HG03159 (cell line): Measurements from ENCODE around the gene NPW.
"Not testable (repeated sequence)": the region's sequence is repeated elsewhere in the genome, so short reads cannot be mapped to it uniquely, and the experiment has no call there.

Experiments used
- ATAC-seq: cut with Tn5 transposase; IDR thresholded peaks from one replicate; pipeline ENCODE4 v1.9.1; 2021; ENCODE audit warnings: mild to moderate bottlenecking, moderate library complexity; ENCODE audit not compliant: unreplicated experiment

Gene NPW

DNA sequence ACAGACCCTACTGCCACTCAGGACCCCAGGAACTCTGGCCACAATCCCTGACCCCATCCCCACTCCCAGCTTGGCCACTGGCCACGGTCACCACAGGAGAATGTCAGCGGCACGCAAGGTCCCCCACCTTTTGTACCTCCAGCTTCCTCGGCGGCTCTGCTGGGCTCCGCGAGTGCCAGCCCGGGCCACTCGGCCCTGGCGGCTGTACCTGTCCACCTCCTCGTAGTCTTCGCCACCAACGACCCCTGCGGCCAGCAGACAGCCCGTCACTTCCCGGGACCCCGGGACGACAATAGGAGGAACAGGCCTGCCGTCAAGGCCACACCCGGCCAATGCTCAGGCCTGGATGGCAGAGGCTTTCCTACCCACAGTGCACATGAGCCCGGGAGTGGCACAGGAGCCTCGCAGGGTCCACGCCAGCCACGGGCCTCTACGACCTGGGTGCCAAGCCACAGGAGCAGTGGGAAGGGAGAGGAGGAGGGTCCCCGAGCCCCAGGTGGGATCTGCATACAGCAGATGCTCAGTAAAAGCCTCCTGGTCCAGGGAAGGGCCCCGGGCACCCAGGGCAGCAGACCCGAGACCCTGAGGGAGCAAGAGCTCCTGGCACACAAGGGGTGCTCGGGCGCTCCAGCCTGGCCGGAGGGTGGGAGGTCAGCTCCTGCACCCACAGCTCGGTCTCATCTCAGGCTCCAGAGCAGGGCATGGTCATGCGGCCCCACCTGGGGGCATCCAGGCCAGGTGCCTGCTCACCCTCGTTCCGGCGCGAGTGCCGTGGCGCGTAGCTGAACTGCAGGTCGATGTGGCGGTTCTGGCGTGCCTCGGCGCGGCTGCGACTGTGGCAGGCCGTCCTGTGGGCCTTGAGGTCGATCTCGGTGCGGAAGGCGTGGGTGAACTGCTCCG, 17.9 kb upstream of the NPW start:
- no peak for ATAC-seq

DNA sequence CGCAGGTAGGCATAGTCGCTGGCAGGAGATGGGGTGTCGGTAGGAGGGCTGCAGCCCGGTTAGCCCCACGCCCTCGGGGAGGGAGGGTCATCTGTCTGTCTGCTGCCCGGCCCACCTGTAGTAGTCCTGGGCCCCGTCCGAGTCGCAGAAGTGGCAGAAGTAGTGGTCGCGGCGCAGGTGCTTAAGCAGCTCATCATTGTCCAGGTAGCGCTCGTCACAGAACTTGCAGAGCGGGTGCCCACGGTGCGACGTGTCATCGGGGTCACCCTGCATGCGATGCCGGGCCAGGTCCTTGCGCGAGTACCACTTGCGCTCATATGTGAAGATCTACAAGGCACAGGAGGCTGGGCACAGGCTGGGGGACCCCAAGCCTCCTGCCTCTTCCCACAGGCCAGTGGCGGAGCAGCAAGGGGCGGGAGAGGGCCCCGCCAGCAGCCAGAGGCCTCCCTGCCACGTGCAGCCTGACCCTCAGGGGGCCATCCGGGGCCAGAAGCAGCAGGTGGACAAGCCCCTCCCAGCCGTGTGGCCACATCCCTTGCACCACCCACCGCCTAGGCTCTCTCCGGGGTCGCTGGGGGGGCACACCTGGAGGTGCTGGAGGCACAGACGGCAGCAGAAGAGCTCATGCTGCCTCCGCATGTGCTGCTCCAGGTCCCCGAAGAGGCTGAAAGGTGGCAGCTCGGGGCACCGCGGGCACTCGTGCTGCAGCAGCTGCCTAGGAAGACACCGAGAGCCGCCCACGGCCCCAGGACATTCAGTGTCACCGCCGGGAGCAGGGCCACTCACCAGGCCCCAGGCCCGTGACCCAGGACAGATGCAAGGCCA, 17.0 kb upstream of the NPW start:
- no peak for ATAC-seq

DNA sequence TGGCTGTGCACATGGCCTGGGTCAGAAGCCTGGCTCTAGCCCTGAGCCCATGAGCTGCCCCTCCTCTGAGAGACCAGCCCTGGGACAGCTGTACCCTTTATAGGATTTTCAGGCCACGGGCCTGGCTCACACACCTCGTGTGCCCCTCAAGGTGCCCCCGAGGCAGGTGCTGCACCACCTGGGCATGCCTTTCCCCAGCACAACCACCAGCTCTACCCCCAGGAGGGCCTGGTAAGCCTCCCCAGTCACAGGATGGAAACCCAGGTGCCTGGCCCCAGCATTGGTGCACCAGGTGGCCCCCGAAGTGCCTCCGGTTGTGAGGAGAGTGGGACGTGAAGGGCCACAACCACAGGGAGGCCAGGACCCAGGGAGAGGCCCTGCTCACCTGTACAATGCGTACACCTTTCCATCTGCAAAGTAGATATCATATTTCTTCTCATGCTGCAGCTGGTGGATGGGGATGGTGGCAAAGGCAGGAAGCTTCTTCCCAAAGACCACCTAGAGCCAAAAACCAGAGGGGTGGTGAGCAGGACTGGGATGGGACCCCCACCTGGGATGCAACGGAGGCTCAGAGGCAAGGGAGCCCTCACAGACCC, 16.3 kb upstream of the NPW start:
- ATAC-seq: no peak

DNA sequence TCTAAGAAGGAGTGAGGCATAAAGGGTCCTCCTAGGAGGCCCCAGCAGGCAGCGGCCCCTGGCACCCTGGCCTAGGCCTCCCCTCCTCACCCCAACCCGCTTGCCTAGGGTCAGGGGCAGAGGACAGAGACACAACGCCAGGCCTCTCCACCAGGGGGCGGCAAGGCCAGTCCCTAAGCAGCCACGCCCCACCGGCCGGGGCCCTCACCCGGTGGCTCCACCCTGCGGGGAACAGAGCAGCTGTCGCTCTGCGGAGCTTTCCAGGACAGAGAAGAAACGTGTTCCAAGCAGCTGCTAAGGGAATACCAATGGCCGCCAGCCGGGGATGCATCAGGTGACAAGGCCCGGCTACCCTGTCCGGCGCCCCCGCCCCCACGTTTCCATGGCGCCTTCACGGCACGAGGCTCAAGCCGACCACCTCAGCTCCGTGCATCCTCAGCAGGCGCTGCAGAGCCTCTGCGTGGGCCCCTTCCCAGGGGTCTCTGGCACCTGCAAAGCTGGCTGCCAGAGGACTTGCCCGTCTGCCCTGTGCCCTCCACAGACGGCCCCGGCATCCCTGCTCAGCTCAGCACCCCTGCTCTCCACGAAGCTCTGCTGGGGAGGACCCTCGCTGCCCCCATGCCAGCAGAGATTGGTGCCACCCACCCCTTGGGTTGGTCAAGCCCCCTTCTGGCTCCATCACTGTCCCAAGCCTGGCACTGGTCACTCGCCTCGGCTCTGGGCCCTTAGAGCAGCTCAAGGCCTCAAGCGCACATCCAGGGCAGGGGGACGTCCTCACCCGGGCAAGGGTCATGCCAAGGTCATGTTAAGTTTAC, 15.6 kb upstream of the NPW start:
- peak; percentile 64 for ATAC-seq

DNA sequence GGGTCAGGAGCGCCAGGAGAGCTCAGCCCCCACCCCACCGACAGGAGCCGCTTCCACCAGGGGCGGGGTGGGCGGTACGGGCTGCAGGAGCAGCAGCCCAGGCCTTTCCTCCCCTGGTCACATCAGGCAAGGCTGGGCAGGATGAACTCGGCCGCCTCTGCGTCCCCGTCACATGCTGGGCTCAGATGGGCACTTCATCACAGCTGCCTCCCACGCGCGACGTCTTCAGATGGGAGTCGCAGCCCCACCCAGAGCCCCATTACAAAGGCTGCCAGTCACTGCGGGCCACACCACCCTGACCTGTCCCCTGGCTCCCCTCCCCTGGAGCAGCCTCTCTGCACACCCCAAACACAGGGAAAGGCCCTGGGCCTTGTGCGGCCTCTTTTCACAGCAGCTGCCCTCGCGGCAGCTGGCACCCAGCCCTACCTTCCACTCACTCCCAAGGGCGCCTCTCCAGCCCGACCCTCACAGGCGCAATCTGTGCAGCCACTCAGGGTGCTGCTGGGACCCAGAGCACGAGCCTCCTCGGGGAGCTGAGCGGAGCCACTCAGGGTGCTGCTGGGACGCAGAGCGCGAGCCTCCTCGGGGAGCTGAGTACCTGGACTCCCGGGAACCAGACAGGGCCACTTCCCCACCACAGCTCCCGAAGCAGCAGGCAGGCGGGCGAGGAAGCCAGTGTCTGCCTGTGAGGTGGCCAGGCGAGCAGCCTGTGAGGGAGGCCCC, 14.6 kb upstream of the NPW start:
- no peak for ATAC-seq

DNA sequence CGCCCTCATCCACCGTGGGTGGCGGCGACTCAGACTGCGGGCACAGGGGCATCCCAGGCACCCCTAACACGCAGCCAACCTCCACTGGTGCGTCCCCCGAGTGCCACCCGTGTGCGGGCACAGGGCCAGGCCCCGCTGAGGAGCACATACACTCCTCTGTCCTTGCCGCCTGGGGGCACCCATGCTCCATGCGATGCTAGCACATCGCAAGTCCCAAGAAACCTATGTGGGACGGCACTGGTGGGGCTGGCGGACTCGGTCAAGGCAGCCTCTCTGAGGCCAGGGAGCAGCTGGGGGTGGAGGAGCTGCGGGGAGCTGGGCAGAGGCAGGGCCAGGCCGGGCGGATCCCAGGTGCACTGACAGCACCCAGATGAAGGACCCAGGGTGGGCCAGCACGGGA, 13.9 kb upstream of the NPW start:
- ATAC-seq: no peak

DNA sequence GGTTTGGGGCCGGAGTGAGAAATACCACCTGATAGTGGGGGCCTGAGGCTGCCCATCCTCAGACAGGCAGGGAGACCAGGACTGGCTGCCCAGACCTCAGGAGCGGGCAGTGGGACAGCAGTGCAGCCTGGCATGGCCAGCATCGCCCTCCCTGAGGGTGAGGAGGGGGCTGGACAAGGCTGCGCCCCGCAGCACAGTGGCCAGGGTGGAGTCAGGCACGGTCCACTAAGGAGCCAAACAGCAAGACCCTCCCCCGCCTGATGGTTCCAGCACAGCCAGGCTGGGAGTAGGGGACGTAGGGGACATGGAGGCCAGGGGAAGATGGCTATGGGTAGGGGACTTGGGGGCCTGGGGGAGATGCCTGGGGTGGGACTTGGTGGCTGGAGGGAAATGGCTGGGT, 13.3 kb upstream of the NPW start:
- ATAC-seq: no peak

DNA sequence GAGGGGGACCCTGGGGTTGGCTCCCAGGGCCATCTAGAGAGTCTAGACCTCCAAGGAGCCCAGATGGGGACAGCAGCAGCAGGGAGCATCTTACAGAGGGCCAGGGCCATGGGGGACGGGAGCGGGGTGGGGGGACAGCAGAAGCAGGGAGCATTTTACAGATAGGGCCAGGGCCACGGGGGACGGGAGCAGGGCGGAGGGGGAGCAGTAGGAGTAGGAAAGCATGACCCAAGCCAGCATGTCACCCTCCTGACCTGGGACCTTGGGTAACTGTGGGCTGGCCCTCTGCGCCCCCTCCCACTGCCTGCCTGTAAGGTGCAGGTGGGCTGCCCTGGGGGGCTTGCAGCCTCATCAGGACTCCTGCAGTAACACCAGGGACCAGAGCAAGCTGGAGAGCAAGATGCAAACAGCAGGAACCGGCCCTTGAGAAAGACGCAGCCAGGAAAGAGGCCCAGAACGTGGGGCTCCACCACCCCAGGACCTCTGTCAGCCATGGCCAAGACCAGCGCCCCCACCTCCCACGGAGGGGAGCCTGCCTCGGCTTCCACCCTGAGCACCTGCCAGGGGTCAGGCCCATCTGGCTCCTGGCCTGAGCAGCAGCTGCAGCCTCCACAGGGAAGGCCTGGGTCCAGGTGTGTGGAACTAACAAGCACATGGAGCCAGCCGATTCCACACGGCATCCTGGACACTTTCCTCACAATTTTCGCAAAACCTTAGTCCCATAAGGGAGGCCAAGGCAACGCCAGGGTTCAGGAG, 12.3 kb upstream of the NPW start:
- ATAC-seq: no peak

DNA sequence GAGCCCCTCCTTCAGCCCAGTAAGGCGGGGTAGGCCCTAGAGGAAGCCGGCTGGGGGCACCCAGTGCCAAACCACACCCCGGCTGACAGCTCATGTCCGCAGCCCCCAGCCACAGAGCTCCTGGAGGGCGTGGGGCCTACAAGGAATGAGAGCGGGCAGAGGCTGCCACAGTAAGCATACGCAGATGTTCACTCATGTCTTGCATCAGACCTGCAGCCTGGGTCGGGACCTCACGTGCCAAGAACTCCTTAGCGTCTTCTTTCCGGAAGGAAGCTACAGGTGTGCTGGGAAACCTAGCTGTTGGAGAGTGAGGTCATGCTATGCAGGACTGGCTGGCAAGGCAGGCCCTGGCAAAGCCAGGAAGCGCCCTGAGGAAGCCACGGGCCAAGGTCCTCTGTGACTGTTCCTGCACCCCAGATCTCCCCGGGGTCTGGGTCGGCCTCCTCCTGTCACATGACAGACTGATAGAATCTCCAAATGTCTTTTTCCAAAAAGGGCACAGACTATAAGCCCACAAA, 11.5 kb upstream of the NPW start:
- ATAC-seq: no peak

DNA sequence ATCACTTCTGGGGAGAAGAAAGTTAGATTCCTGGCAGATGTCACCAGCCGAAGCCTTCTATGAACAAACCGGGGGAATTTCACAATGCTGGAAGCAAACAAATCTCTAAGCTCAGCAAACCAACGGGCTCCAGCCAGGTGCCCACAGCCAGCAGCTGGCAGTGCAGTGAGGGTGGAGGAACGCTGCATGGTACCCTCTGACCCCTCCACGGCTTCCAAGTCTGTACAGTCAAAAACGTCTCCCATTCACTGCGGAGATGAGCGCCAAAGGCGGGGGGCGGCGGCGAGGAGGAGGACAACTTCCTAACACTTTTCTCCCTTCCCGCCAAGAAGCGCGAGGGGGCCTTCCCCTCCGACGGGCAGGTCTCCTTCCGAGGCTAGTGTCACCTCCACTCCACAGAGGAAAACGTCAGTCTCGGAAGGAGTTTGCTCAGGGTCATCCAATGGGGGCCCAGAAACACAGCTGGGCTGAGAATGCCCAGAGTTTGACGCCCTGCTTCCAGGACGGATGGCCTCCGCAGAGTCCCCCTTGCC, 10.9 kb upstream of the NPW start:
- ATAC-seq: no peak

DNA sequence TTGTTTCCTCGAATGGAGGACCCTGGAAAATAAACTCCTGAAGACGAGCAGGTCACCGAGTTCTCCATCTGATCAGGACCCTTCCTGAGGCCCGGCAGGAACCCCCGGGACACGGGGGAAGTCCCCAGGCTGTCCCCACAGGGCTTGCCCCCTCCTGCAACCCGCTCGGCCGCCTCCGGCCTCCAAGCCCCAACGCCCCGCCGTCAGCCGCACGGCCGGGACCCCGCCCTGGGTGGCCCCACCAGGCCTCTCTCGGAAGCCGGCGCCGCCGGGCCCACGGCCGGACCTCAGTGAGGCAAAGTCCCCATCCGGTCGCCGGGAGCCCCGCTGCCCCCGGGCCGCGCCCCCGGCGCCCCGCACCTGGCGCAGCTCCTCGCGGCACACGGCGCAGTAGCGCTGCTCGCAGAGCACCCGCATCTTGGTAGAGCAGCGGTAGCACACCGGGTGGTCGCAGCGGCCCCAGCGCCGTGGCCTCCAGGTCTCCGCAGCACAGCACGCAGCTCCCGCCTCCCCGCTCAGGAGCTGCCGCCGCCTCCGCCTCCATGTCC, 10.3 kb upstream of the NPW start:
- peak; percentile 33 for ATAC-seq

DNA sequence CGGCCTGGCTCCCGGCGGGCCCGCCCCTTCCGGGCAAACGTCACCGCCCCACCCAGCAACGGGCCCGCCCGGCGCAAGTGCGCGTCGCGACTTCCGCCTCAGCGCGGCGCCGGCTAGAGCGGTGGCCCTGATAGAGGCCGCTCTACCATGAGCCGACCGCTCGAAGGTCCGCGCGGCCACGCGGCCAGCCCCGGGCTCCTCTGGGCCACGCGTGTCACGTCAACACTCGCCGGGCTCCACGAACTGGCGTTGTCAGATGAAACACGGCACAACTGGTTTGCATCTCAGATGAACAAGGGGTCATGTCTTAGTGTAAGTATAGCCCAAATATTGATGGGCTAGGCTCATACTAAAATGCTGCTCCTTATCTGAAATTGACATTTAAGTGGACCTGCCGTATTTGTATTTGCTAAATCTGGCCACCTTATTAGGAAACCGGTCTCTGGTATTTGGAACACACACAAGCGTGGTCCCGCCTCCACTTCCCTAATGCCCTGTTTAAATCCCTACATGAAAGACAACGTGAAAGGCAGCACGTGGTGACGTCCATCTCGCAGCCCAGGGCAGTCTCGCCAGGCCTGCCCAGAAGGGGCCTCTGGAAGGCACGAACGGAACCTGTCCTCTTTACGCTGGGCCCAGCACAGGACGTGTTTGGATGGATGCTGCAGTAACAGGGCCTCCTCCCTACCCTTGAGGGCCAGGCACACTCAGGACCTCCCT, 9.6 kb upstream of the NPW start, which contains the start of gene ZNF598:
ZNF598 (minus strand) TSS at position 31 of the 720 bp plus-strand sequence.
- peak; percentile 74 for ATAC-seq

DNA sequence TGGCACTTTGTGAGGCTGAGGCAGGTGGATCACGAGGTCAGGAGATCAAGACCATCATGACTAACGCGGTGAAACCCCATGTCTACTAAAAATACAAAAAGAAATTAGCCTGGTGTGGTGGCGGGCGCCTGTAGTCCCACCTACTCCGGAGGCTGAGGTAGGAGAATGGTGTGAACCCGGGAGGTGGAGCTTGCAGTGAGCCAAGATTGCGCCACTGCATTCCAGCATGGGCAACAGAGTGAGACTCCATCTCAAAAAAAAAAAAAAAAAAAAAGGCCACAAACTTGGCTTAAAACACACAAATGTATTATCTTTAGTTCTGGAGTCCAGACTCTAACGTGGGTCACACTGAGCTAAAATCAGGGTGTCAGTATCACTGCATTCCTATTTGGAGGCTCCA, 7.9 kb upstream of the NPW start:
- ATAC-seq: not testable (repeated sequence)

DNA sequence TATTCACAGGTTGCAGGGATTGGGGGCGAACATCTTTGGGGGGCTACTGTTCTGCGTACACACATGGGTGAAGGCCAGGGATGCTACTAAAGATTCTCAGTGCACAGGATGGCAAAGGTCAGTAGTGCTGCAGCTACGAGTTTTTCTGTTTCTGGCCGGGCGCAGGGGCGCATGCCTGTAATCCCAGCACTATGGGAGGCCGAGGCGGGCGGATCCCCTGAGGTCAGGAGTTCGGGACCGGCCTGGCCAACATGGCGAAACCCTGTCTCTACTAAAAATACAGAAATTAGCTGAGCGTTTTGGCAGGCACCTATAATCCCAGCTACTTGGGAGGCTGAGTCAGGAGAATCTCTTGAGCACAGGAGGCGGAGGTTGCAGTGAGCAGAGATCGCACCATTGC, 6.1 kb upstream of the NPW start:
- no peak for ATAC-seq

DNA sequence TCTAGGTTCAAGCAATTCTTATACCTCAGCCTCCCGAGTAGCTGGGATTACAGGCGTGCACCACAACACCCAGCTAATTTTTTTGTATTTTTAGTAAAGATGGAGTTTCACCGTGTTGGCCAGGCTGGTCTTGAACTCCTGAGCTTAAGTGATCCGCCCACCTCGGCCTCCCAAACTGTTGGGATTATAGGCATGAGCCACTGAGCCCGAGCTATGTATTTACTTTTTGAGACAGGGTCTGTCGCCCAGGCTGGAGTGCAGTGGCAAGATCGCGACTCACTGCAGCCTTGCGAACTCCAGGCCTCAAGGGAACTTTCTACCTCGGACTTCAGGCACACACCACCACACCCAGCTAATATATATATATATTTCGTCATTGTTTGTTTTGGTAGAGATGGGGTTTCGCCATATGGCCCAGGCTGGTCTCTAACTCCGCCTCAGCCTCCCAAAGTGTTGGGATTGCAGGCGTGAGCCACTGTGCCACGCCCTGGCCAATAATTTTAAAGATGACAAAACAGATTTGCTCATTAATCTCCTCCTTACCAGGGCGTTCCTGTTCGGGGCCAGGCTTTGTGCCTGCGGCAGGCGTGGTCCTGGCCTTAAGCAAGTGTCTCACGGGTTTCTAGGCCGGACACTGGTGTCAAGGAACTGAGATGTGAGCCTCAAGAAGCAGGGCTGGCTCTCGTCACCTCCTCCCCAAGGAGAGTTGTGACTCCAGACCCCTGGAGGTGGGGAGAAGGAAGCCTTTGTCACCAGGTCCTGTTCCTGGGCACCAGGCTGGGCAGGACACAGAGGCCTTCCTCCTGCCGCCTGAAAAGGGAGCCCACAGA, 4.3 kb upstream of the NPW start:
- ATAC-seq: no peak

DNA sequence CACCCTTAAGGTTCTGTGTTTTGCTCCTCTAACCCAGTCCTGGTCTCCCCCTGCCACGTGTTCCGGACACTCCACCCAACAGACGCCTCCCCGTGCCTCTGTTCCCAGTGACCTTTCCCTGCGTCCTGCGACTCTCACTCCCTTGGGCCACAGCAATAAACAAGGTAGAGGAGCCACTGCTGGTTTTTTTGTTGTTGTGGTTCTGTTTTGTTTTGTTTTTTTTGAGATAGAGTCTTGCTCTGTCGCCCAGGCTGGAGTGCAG, 3.7 kb upstream of the NPW start:
- no peak for ATAC-seq

DNA sequence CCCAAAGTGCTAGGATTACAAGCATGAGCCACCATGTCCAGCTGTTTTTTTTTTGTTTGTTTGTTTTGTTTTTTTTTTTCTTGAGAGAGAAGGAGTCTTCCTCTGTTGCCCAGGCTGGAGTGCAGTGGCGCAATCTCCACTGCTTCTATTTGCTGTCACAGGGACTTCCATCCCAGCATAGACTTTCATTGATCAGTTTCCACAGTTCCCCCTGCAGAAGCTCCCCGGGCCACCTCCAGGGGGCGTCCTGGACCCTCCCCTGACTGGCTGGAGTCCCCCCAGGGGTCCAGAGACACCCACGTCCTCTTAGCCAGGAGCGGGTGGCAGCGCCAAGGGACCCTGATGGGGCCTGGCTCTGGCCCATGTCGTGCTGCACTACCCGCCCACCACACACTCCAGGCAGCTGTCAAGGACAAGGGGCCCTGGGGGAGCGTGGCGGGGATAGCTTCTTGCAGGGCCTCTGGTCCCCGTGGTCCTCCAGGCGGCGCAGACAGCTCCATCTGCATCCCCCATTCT, 3.1 kb upstream of the NPW start:
- ATAC-seq: no peak
